GM10847 (cell line): Measurements from ENCODE around the gene FNBP1L.

Experiments used
- POLR2A ChIP-seq: IDR thresholded peaks from 2 replicates; pipeline ENCODE4 v1.6.1; 2011; ENCODE audit not compliant: insufficient read length; ENCODE audit errors: extremely low read depth

Gene FNBP1L

GRCh38 chr1:93463960-93464359 lies 16.0 kb downstream of the FNBP1L start:
- no peak for TF ChIP-seq POLR2A

GRCh38 chr1:93467606-93468005 lies 19.7 kb downstream of the FNBP1L start:
- no peak for TF ChIP-seq POLR2A

DNA sequence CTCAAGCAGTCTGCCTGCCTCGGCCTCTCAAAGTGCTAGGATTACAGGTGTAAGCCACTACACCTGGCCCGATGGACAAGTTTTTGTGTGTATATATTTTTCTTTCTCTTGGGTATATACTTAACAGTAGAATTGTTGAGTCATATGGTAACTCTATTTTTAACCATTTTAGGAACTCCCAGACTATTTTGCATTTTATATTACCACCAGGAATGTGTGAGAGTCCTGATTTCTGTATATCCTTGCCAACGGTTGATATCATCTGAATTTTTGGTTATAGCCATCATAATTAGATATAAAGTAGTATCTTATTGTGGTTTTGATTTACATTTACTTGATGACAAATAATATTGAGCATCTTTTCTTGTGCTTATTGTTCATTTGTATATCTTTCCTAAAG lies 20.7 kb downstream of the FNBP1L start:
- TF ChIP-seq POLR2A, result no peak

GRCh38 chr1:93471284-93471683 lies 23.4 kb downstream of the FNBP1L start:
- no peak for TF ChIP-seq POLR2A

GRCh38 chr1:93471911-93472310 lies 24.0 kb downstream of the FNBP1L start:
- no peak for TF ChIP-seq POLR2A

GRCh38 chr1:93474321-93474720 lies 26.4 kb downstream of the FNBP1L start:
- TF ChIP-seq POLR2A, result no peak

GRCh38 chr1:93475681-93476080 lies 27.8 kb downstream of the FNBP1L start:
- no peak for TF ChIP-seq POLR2A

- TF ChIP-seq POLR2A, result no peak
These were observed 35.3 kb downstream of the FNBP1L start for GRCh38 chr1:93483200-93483599.

GRCh38 chr1:93483606-93484005 lies 35.7 kb downstream of the FNBP1L start:
- no peak for TF ChIP-seq POLR2A

DNA sequence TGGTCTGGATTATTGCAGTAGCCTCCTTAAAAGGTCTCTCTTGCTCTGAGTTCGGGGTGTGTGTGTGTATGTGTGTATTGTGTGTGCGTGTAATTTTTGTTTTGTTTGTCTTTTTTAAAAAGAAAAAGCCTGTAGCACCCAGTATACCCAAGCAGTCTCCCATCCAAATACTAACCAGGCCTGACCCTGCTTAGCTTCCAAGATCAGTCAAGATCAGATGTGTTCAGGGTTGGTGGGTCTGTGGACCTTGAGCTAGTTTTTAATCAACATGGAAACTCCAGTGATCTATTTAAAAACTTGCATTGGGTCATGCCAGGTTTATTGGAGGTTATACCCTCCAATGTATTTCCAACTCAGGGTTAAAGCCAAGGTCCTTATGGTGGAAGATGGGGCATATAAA lies 40.3 kb downstream of the FNBP1L start:
- TF ChIP-seq POLR2A, result no peak

DNA sequence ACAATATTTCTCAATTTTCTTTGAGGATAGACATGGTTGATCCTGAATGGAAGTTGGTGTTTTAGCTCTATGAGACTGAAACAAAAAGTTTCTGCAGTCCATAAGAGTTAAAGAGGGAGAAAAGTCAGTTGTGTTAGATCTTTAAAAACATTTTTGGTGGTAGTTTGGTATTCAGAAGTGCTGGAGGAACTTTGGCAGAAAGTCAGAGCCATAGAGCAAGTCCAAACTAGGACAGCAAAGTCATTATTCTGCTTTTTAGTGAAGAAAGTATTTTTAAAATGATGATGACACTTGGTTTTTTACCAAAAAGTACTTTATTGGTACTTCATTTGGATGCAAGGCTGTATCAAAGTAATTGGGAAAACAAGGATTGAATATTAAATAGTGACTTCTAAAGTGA lies 41.8 kb downstream of the FNBP1L start:
- no peak for TF ChIP-seq POLR2A

- TF ChIP-seq POLR2A, result no peak
These were observed 42.4 kb downstream of the FNBP1L start for GRCh38 chr1:93490357-93490756.

DNA sequence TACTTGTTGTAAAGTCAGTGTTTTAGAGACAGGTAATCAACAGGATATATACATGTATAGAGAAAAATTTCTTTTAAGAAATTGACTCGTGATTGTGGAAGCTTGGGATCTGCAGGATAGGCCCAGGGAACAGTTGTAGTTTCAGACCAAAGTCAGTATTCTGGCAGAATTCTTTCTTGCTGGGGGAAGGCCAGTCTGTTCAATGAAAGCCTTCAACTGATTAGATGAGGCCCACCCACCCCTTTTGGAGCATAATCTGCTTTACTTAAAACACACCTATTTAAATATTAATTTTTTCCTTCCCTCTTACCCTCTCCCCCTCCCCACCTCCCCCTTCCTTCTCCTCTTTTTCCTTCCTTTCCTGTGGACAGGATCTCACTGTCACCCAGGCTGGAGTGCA lies 48.0 kb downstream of the FNBP1L start:
- no peak for TF ChIP-seq POLR2A

- TF ChIP-seq POLR2A, result no peak
These were observed 48.6 kb downstream of the FNBP1L start for GRCh38 chr1:93496520-93496919.

- no peak for TF ChIP-seq POLR2A
These were observed 51.2 kb downstream of the FNBP1L start for GRCh38 chr1:93499075-93499474.

- no peak for TF ChIP-seq POLR2A
These were observed 51.6 kb downstream of the FNBP1L start for GRCh38 chr1:93499533-93499932.

- TF ChIP-seq POLR2A, result no peak
These were observed 52.4 kb downstream of the FNBP1L start for GRCh38 chr1:93500275-93500674.

- TF ChIP-seq POLR2A, result no peak
These were observed 53.5 kb downstream of the FNBP1L start for GRCh38 chr1:93501399-93501798.
